ENCODE measurements around the gene TBC1D8.

TBC1D8 gene

DNA sequence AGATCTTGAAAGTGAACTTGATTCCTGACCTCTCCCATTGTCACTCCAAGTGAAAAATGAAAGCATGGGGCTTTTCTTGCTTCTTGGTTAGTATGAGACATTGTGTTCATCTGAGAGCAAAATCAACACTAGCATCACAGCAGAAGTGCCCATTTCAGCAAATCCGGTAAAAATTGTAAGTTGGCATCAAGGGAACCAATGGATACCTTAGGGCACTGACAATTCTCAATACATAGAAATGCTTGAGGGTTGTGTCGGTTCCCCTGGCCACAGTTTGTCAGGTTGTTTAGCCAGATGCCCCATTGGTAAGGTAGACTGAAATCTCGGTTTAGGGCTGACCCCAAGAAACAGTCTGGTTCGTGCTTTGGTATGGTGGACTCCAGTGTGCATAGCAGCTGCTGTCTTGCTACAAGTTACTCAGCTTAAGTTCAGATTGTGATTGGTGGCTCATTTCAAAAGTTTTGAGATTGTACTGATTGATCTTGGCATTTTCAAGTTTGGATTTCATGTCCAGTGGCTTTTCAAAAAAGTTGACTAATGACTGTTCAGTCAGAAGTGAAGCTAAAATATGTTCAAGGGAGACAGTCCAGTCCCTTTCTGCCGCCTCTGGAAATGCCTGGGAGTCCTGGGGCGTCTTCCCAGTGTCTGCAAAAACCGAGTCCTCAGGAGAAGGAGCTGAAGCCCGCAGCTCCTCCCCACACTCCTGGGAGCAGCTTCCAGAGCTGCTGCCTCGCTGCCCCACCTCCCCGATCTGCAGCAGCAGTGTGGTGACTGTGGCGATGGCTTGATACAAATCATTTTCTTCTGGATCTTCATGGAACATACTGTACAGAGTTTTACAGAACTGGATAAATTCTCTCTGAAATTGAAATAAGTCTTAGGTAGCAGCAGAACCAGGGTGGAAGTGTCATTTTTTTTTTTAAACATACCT, 143.5 kb downstream of the TBC1D8 start:
- Histone ChIP-seq H3K27ac (ENCODE audit: low read depth, low read length) (no peak overlapping the region), H3K4me3 (ENCODE audit: low read depth, low read length) (no peak overlapping the region), H3K9ac (ENCODE audit: low read length) (no peak overlapping the region), H3K9me3 (ENCODE audit: control insufficient read depth, insufficient read depth, low read depth, low read length) (no peaks in the 10 kb centered on the region), H3K27me3 (ENCODE audit: control insufficient read depth, insufficient read depth, low read length) (no peaks in the 10 kb centered on the region), H3K4me1 (ENCODE audit: control insufficient read depth, insufficient read depth, low read length) (peaks cover 4% of the 10 kb centered on the region; the same call in 1 of the 2 replicates), H3K36me3 (ENCODE audit: control insufficient read depth, insufficient read depth, low read length) (peaks cover 84% of the 10 kb centered on the region)

GRCh38 chr2:101006065-101006715, 145.0 kb downstream of the TBC1D8 start:
- Histone ChIP-seq H3K4me3 (ENCODE audit: low read depth, low read length) (no peak overlapping the region), H3K36me3 (ENCODE audit: control insufficient read depth, insufficient read depth, low read length) (peaks cover 82% of the 10 kb centered on the region), H3K27ac (ENCODE audit: low read depth, low read length) (no peak overlapping the region), H3K4me1 (ENCODE audit: control insufficient read depth, insufficient read depth, low read length) (peaks cover 10% of the 10 kb centered on the region; the same call in 1 of the 2 replicates), H3K9ac (ENCODE audit: low read length) (no peak overlapping the region), H3K9me3 (ENCODE audit: control insufficient read depth, insufficient read depth, low read depth, low read length) (no peaks in the 10 kb centered on the region), H3K27me3 (ENCODE audit: control insufficient read depth, insufficient read depth, low read length) (no peaks in the 10 kb centered on the region)

GRCh38 chr2:101004620-101005325, 146.4 kb downstream of the TBC1D8 start:
- H3K9ac ChIP-seq (ENCODE audit: low read length): peak overlapping the region; percentile 99
- no peaks in the 10 kb centered on the region for H3K27me3 ChIP-seq (ENCODE audit: control insufficient read depth, insufficient read depth, low read length)
- H3K4me1 ChIP-seq (ENCODE audit: control insufficient read depth, insufficient read depth, low read length): peaks cover 10% of the 10 kb centered on the region; the same call in 1 of the 2 replicates
- H3K27ac ChIP-seq (ENCODE audit: low read depth, low read length): peak overlapping the region; percentile 44; the same call in 1 of the 2 replicates
- H3K36me3 ChIP-seq (ENCODE audit: control insufficient read depth, insufficient read depth, low read length): peaks cover 70% of the 10 kb centered on the region
- no peaks in the 10 kb centered on the region for H3K9me3 ChIP-seq (ENCODE audit: control insufficient read depth, insufficient read depth, low read depth, low read length)
- H3K4me3 ChIP-seq (ENCODE audit: low read depth, low read length): peak overlapping the region; percentile 98

DNA sequence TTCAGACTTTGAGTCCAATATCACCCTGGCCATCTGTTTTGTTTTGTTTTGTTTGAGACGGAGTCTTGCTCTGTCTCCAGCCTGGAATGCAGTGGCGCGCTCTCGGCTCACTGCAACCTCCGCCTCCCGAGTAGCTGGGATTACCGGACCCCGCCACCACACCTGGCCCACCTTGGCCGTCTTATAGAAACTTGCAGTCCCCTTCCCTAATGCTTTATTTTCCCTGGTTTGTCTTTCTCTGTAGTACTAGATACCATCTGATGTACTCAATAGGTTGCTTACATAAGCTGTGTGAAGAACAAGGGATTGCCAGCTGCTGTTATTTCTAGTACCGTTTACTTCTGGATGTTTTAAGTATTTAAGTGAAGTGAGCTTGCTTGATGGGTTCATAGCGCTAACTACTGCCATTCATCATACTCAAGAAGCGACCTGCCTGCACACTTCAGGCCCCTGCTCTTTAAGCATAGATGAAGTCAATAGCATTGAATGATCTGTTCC, 147.9 kb downstream of the TBC1D8 start:
- H3K27ac ChIP-seq (ENCODE audit: low read depth, low read length): peak overlapping the region; percentile 99
- H3K27me3 ChIP-seq (ENCODE audit: control insufficient read depth, insufficient read depth, low read length): no peaks in the 10 kb centered on the region
- no peaks in the 10 kb centered on the region for H3K9me3 ChIP-seq (ENCODE audit: control insufficient read depth, insufficient read depth, low read depth, low read length)
- H3K36me3 ChIP-seq (ENCODE audit: control insufficient read depth, insufficient read depth, low read length): peaks cover 61% of the 10 kb centered on the region
- H3K9ac ChIP-seq (ENCODE audit: low read length): peak overlapping the region; percentile 99
- H3K4me1 ChIP-seq (ENCODE audit: control insufficient read depth, insufficient read depth, low read length): peaks cover 10% of the 10 kb centered on the region; the same call in 1 of the 2 replicates
- H3K4me3 ChIP-seq (ENCODE audit: low read depth, low read length): peak overlapping the region; percentile 98

GRCh38 chr2:101002562-101003277, 148.5 kb downstream of the TBC1D8 start:
- Histone ChIP-seq H3K36me3 (ENCODE audit: control insufficient read depth, insufficient read depth, low read length) (peaks cover 55% of the 10 kb centered on the region), H3K9me3 (ENCODE audit: control insufficient read depth, insufficient read depth, low read depth, low read length) (no peaks in the 10 kb centered on the region), H3K4me1 (ENCODE audit: control insufficient read depth, insufficient read depth, low read length) (peaks cover 10% of the 10 kb centered on the region; the same call in 1 of the 2 replicates), H3K27me3 (ENCODE audit: control insufficient read depth, insufficient read depth, low read length) (no peaks in the 10 kb centered on the region), H3K4me3 (ENCODE audit: low read depth, low read length) (peak overlapping the region; percentile 98), H3K9ac (ENCODE audit: low read length) (peak overlapping the region; percentile 99), H3K27ac (ENCODE audit: low read depth, low read length) (peak overlapping the region; percentile 99)

- Histone ChIP-seq H3K9ac (ENCODE audit: low read length) (peak within 1 kb of the TSS; percentile 99), H3K9me3 (ENCODE audit: control insufficient read depth, insufficient read depth, low read depth, low read length) (no peaks in the 10 kb centered on the region), H3K36me3 (ENCODE audit: control insufficient read depth, insufficient read depth, low read length) (peaks cover 47% of the 10 kb centered on the region), H3K27ac (ENCODE audit: low read depth, low read length) (peak within 1 kb of the TSS; percentile 99), H3K4me1 (ENCODE audit: control insufficient read depth, insufficient read depth, low read length) (peaks cover 10% of the 10 kb centered on the region; the same call in 1 of the 2 replicates), H3K4me3 (ENCODE audit: low read depth, low read length) (peak within 1 kb of the TSS; percentile 98), H3K27me3 (ENCODE audit: control insufficient read depth, insufficient read depth, low read length) (no peaks in the 10 kb centered on the region)
Measured at GRCh38 chr2:101001691-101002561, 149.3 kb downstream of the TBC1D8 start, which contains the start of gene RPL31. Gene RPL31 (plus strand): TSS chr2:101002289. CDS start chr2:101002702, 413 bp downstream.

- Histone ChIP-seq H3K36me3 (ENCODE audit: control insufficient read depth, insufficient read depth, low read length) (peaks cover 28% of the 10 kb centered on the region), H3K27ac (ENCODE audit: low read depth, low read length) (no peak overlapping the region), H3K9me3 (ENCODE audit: control insufficient read depth, insufficient read depth, low read depth, low read length) (no peaks in the 10 kb centered on the region), H3K4me1 (ENCODE audit: control insufficient read depth, insufficient read depth, low read length) (peaks cover 10% of the 10 kb centered on the region; the same call in 1 of the 2 replicates), H3K4me3 (ENCODE audit: low read depth, low read length) (no peak overlapping the region), H3K9ac (ENCODE audit: low read length) (no peak overlapping the region), H3K27me3 (ENCODE audit: control insufficient read depth, insufficient read depth, low read length) (no peaks in the 10 kb centered on the region)
Measured at GRCh38 chr2:100999995-101000394, 151.2 kb downstream of the TBC1D8 start.

- no peak overlapping the region for H3K4me3 ChIP-seq (ENCODE audit: low read depth, low read length)
- no peak overlapping the region for H3K9ac ChIP-seq (ENCODE audit: low read length)
- peaks cover 10% of the 10 kb centered on the region for H3K36me3 ChIP-seq (ENCODE audit: control insufficient read depth, insufficient read depth, low read length)
- H3K27me3 ChIP-seq (ENCODE audit: control insufficient read depth, insufficient read depth, low read length): no peaks in the 10 kb centered on the region
- H3K4me1 ChIP-seq (ENCODE audit: control insufficient read depth, insufficient read depth, low read length): peaks cover 6% of the 10 kb centered on the region; the same call in 1 of the 2 replicates
- no peaks in the 10 kb centered on the region for H3K9me3 ChIP-seq (ENCODE audit: control insufficient read depth, insufficient read depth, low read depth, low read length)
- no peak overlapping the region for H3K27ac ChIP-seq (ENCODE audit: low read depth, low read length)
Measured at GRCh38 chr2:100998235-100998573, 153.0 kb downstream of the TBC1D8 start.

- no peak overlapping the region for H3K4me3 ChIP-seq (ENCODE audit: low read depth, low read length)
- H3K27ac ChIP-seq (ENCODE audit: low read depth, low read length): no peak overlapping the region
- H3K9ac ChIP-seq (ENCODE audit: low read length): no peak overlapping the region
- no peaks in the 10 kb centered on the region for H3K27me3 ChIP-seq (ENCODE audit: control insufficient read depth, insufficient read depth, low read length)
- no peaks in the 10 kb centered on the region for H3K9me3 ChIP-seq (ENCODE audit: control insufficient read depth, insufficient read depth, low read depth, low read length)
- peaks cover 5% of the 10 kb centered on the region for H3K36me3 ChIP-seq (ENCODE audit: control insufficient read depth, insufficient read depth, low read length)
- H3K4me1 ChIP-seq (ENCODE audit: control insufficient read depth, insufficient read depth, low read length): peaks cover 6% of the 10 kb centered on the region; the same call in 1 of the 2 replicates
Measured at GRCh38 chr2:100997509-100998234, 153.5 kb downstream of the TBC1D8 start.

All from HUES6 (cell line).